ENCODE measurements around the gene NGEF. TPM values are rescaled to one million over a fixed set of nuclear protein-coding genes. Genes with fewer than 3 reads are reported as not detected.
"Not testable (repeated sequence)": the region's sequence is repeated elsewhere in the genome, so short reads cannot be mapped to it uniquely, and the experiment has no call there.

NGEF gene
- total RNA-seq, 2 donors from 2014 or later, result not detected

GRCh38 chr2:232859385-232859916 lies 153.6 kb downstream of the NGEF start:
- ATAC-seq (no peak), DNase-seq (ENCODE audit: low spot score) (no peak)
- Mint-ChIP-seq H3K27me3 (no peaks in the 10 kb centered on the region), H3K36me3 (peaks cover 19% of the 10 kb centered on the region), H3K4me3 (no peak overlapping the region), H3K9me3 (no peaks in the 10 kb centered on the region), H3K27ac (no peak overlapping the region), H3K4me1 (ENCODE audit: low read depth in 2 of 2) (no peaks in the 10 kb centered on the region)

- Mint-ChIP-seq H3K36me3 (peaks cover 19% of the 10 kb centered on the region), H3K4me3 (no peak overlapping the region), H3K27me3 (no peaks in the 10 kb centered on the region), H3K4me1 (ENCODE audit: low read depth in 2 of 2) (no peaks in the 10 kb centered on the region), H3K9me3 (no peaks in the 10 kb centered on the region), H3K27ac (no peak overlapping the region)
- ATAC-seq (no peak), DNase-seq (ENCODE audit: low spot score) (no peak)
Measured at GRCh38 chr2:232857158-232857563, 155.9 kb downstream of the NGEF start.

GRCh38 chr2:232854082-232854481 lies 159.0 kb downstream of the NGEF start:
- DNase-seq (ENCODE audit: low spot score) (no peak), ATAC-seq (no peak)
- no peak overlapping the region for H3K4me3 Mint-ChIP-seq
- H3K4me1 Mint-ChIP-seq (ENCODE audit: low read depth in 2 of 2), result peaks cover 0 to 3% of the 10 kb centered on the region in 2 donors
- H3K36me3 Mint-ChIP-seq, result peaks cover 21% of the 10 kb centered on the region
- H3K27me3 Mint-ChIP-seq, result no peaks in the 10 kb centered on the region
- H3K9me3 Mint-ChIP-seq, result no peaks in the 10 kb centered on the region
- no peak overlapping the region for H3K27ac Mint-ChIP-seq

GRCh38 chr2:232852676-232853075 lies 160.4 kb downstream of the NGEF start:
- Mint-ChIP-seq H3K9me3 (no peaks in the 10 kb centered on the region), H3K36me3 (peaks cover 22% of the 10 kb centered on the region), H3K4me3 (no peak overlapping the region), H3K27ac (no peak overlapping the region), H3K27me3 (no peaks in the 10 kb centered on the region), H3K4me1 (ENCODE audit: low read depth in 2 of 2) (peaks cover 0 to 3% of the 10 kb centered on the region in 2 donors)
- ATAC-seq (no peak), DNase-seq (ENCODE audit: low spot score) (no peak)

- H3K4me1 Mint-ChIP-seq (ENCODE audit: low read depth in 2 of 2); DNase-seq (ENCODE audit: low spot score); H3K4me3 Mint-ChIP-seq; H3K27ac Mint-ChIP-seq; ATAC-seq; H3K27me3 Mint-ChIP-seq; H3K9me3 Mint-ChIP-seq: not testable (repeated sequence)
- peaks cover 16% of the 10 kb centered on the region for H3K36me3 Mint-ChIP-seq
Measured at GRCh38 chr2:232852081-232852480, 161.0 kb downstream of the NGEF start.

GRCh38 chr2:232850039-232850438 lies 163.0 kb downstream of the NGEF start:
- H3K4me3 Mint-ChIP-seq, result no peak overlapping the region
- no peaks in the 10 kb centered on the region for H3K27me3 Mint-ChIP-seq
- no peak for DNase-seq (ENCODE audit: low spot score)
- H3K4me1 Mint-ChIP-seq (ENCODE audit: low read depth in 2 of 2), result peaks cover 0 to 3% of the 10 kb centered on the region in 2 donors
- peaks cover 19% of the 10 kb centered on the region for H3K36me3 Mint-ChIP-seq
- no peak overlapping the region for H3K27ac Mint-ChIP-seq
- ATAC-seq, result no peak
- no peaks in the 10 kb centered on the region for H3K9me3 Mint-ChIP-seq

- no peaks in the 10 kb centered on the region for H3K9me3 Mint-ChIP-seq
- no peak overlapping the region for H3K4me3 Mint-ChIP-seq
- peak overlapping the region in 1 of 2 donors; percentile 25 for H3K27ac Mint-ChIP-seq
- H3K27me3 Mint-ChIP-seq, result no peaks in the 10 kb centered on the region
- H3K4me1 Mint-ChIP-seq (ENCODE audit: low read depth in 2 of 2), result peaks cover 0 to 3% of the 10 kb centered on the region in 2 donors
- DNase-seq (ENCODE audit: low spot score) (no peak), ATAC-seq (no peak)
- H3K36me3 Mint-ChIP-seq, result peaks cover 38% of the 10 kb centered on the region
Measured at GRCh38 chr2:232846055-232846454, 167.0 kb downstream of the NGEF start.

GRCh38 chr2:232843834-232844233 lies 169.2 kb downstream of the NGEF start:
- Mint-ChIP-seq H3K4me3 (no peak overlapping the region), H3K9me3 (no peaks in the 10 kb centered on the region), H3K27me3 (no peaks in the 10 kb centered on the region), H3K36me3 (peaks cover 49% of the 10 kb centered on the region), H3K27ac (no peak overlapping the region), H3K4me1 (ENCODE audit: low read depth in 2 of 2) (peaks cover 11 to 20% of the 10 kb centered on the region in 2 donors)
- DNase-seq (ENCODE audit: low spot score), result no peak
- no peak for ATAC-seq

- H3K36me3 Mint-ChIP-seq, result peaks cover 45% of the 10 kb centered on the region
- peak overlapping the region in 1 of 2 donors; percentile 19 for H3K27ac Mint-ChIP-seq
Measured at GRCh38 chr2:232842689-232843088, 170.4 kb downstream of the NGEF start.

GRCh38 chr2:232839411-232840079 lies 173.5 kb downstream of the NGEF start:
- Mint-ChIP-seq H3K27me3 (no peaks in the 10 kb centered on the region), H3K4me1 (ENCODE audit: low read depth in 2 of 2) (peaks cover 30 to 41% of the 10 kb centered on the region in 2 donors), H3K27ac (peak overlapping the region; percentile 92 to 97), H3K4me3 (peak overlapping the region; percentile 80), H3K36me3 (peaks cover 45% of the 10 kb centered on the region), H3K9me3 (no peaks in the 10 kb centered on the region)
- DNase-seq (ENCODE audit: low spot score) (no peak), ATAC-seq (no peak)

More at GRCh38 chr2:232842689-232843088, 170.4 kb downstream of the NGEF start:
- Mint-ChIP-seq H3K9me3 (no peaks in the 10 kb centered on the region), H3K27me3 (no peaks in the 10 kb centered on the region), H3K4me3 (no peak overlapping the region), H3K4me1 (ENCODE audit: low read depth in 2 of 2) (peaks cover 22 to 31% of the 10 kb centered on the region in 2 donors)
- DNase-seq (ENCODE audit: low spot score) (no peak), ATAC-seq (no peak)

GRCh38 chr2:232838406-232838874 lies 174.6 kb downstream of the NGEF start:
- no peaks in the 10 kb centered on the region for H3K9me3 Mint-ChIP-seq
- peak overlapping the region; percentile 92 to 97 for H3K27ac Mint-ChIP-seq
- ATAC-seq (peak; percentile 84 to 91), DNase-seq (ENCODE audit: low spot score) (peak; percentile 68)
- H3K4me1 Mint-ChIP-seq (ENCODE audit: low read depth in 2 of 2), result peaks cover 30 to 41% of the 10 kb centered on the region in 2 donors
- H3K36me3 Mint-ChIP-seq, result peaks cover 44% of the 10 kb centered on the region
- peak overlapping the region; percentile 80 for H3K4me3 Mint-ChIP-seq
- H3K27me3 Mint-ChIP-seq, result no peaks in the 10 kb centered on the region

GRCh38 chr2:232836934-232837333 lies 176.1 kb downstream of the NGEF start:
- Mint-ChIP-seq H3K4me3 (no peak overlapping the region), H3K27ac (peak overlapping the region; percentile 92 to 97), H3K4me1 (ENCODE audit: low read depth in 2 of 2) (peaks cover 30 to 41% of the 10 kb centered on the region in 2 donors), H3K36me3 (peaks cover 43% of the 10 kb centered on the region), H3K9me3 (no peaks in the 10 kb centered on the region), H3K27me3 (no peaks in the 10 kb centered on the region)
- no peak for DNase-seq (ENCODE audit: low spot score)
- no peak for ATAC-seq

GRCh38 chr2:232835687-232836208 lies 177.3 kb downstream of the NGEF start:
- Mint-ChIP-seq H3K4me3 (no peak overlapping the region), H3K4me1 (ENCODE audit: low read depth in 2 of 2) (peaks cover 30 to 40% of the 10 kb centered on the region in 2 donors), H3K9me3 (no peaks in the 10 kb centered on the region), H3K27me3 (no peaks in the 10 kb centered on the region), H3K36me3 (peaks cover 40% of the 10 kb centered on the region), H3K27ac (peak overlapping the region in 1 of 2 donors; percentile 57)
- no peak for DNase-seq (ENCODE audit: low spot score)
- no peak for ATAC-seq

GRCh38 chr2:232833830-232834229 lies 179.2 kb downstream of the NGEF start:
- Mint-ChIP-seq H3K4me3 (no peak overlapping the region), H3K9me3 (no peaks in the 10 kb centered on the region), H3K36me3 (peaks cover 31% of the 10 kb centered on the region), H3K27me3 (no peaks in the 10 kb centered on the region), H3K4me1 (ENCODE audit: low read depth in 2 of 2) (peaks cover 19 to 21% of the 10 kb centered on the region in 2 donors), H3K27ac (no peak overlapping the region)
- ATAC-seq (no peak), DNase-seq (ENCODE audit: low spot score) (no peak)

Data from natural killer cell treated with Interleukin-12 subunit alpha and Interleukin-12 subunit beta and Interleukin-15 and Interleukin-18, amount 100 ng/mL, for 72 hours (primary cell).